Cardiac fibroblast (primary cell): ENCODE results near the gene ZNF665.
A peak's percentile ranks its signal among the peaks of the same experiment; 100 is the strongest.

ENCODE experiments used
- DNase-seq, 2 donors: peaks; one replicate each; pipeline versions ENCODE4 v3.0.0 to v3.0.0-alpha.2; 2010; ENCODE audit warnings: low read depth in 2 of 2
- H3K4me3 ChIP-seq, 2 donors: replicated peaks in 1 of 2; 1 replicate in 1 of 2; 2 replicates in 1 of 2; pipeline ENCODE4 v1.5.1; 2011; ENCODE audit warnings: low read depth in 2 of 2, low read length in 2 of 2, mild to moderate bottlenecking in 2 of 2, moderate library complexity in 1 of 2
- CTCF ChIP-seq: IDR thresholded peaks from one replicate; pipeline ENCODE4 v1.5.1; 2011; ENCODE audit warnings: low read depth, mild to moderate bottlenecking, low read length, inconsistent platforms

ZNF665 gene

GRCh38 chr19:53182202-53182601 lies 11.0 kb downstream of the ZNF665 start:
- TF ChIP-seq CTCF = no peak
- no peak overlapping the region for H3K4me3 ChIP-seq
- peak in 1 of 2 donors; percentile 76 for DNase-seq

- H3K4me3 ChIP-seq = no peak overlapping the region
- TF ChIP-seq CTCF = no peak
- no peak for DNase-seq
These were observed 15.2 kb downstream of the ZNF665 start for GRCh38 chr19:53177986-53178385.

GRCh38 chr19:53172889-53173288 lies 20.3 kb downstream of the ZNF665 start:
- DNase-seq = peak; percentile 14 to 33
- no peak overlapping the region for H3K4me3 ChIP-seq
- TF ChIP-seq CTCF = no peak

- no peak for DNase-seq
- H3K4me3 ChIP-seq = no peak overlapping the region
- TF ChIP-seq CTCF = no peak
These were observed 27.5 kb downstream of the ZNF665 start for GRCh38 chr19:53165691-53166091.

GRCh38 chr19:53161123-53161522 lies 32.0 kb downstream of the ZNF665 start:
- no peak for DNase-seq
- no peak overlapping the region for H3K4me3 ChIP-seq
- TF ChIP-seq CTCF = no peak

- no peak for TF ChIP-seq CTCF
- DNase-seq = no peak
These were observed 32.8 kb downstream of the ZNF665 start for GRCh38 chr19:53160350-53160749.

GRCh38 chr19:53158119-53158656 lies 35.0 kb downstream of the ZNF665 start:
- peak overlapping the region; percentile 64 to 66 for H3K4me3 ChIP-seq
- DNase-seq = peak; percentile 31 to 39
- no peak for TF ChIP-seq CTCF

More at GRCh38 chr19:53160350-53160749, 32.8 kb downstream of the ZNF665 start:
- H3K4me3 ChIP-seq = no peak overlapping the region
